SIG-M5 treated with dmso at 0.1 percent for 504 hours (cell line): ENCODE data around the gene GIT1.

Experiments used
- DNase-seq: peaks from one replicate; lab custom pipeline; 2025; ENCODE audit not compliant: unreplicated experiment; lab: John Stamatoyannopoulos, UW

Gene GIT1

GRCh38 chr17:29589524-29590410 is at the start of gene GIT1:
GIT1 (minus strand) TSS chr17:29589648; CDS start chr17:29589378, 270 bp downstream.
- peak; percentile 86 for DNase-seq

- DNase-seq, result no peak
These were observed 44.4 kb upstream of the GIT1 start for GRCh38 chr17:29633886-29634285.

- no peak for DNase-seq
These were observed 41.3 kb upstream of the GIT1 start for GRCh38 chr17:29630630-29631193.

GRCh38 chr17:29629839-29630238 is 40.4 kb upstream of the GIT1 start:
- DNase-seq, result no peak

- no peak for DNase-seq
These were observed 39.2 kb upstream of the GIT1 start for GRCh38 chr17:29628644-29629043.

GRCh38 chr17:29627951-29628350 is 38.5 kb upstream of the GIT1 start:
- no peak for DNase-seq

- peak; percentile 19 for DNase-seq
These were observed 35.7 kb upstream of the GIT1 start for GRCh38 chr17:29625037-29625750.

- no peak for DNase-seq
These were observed 35.1 kb upstream of the GIT1 start for GRCh38 chr17:29624586-29624985.

GRCh38 chr17:29623283-29623647 is 33.8 kb upstream of the GIT1 start:
- no peak for DNase-seq

- DNase-seq, result peak; percentile 26
These were observed 33.2 kb upstream of the GIT1 start, which contains the start of gene CORO6 for GRCh38 chr17:29622337-29623282. CORO6 (minus strand) TSS chr17:29622912; CDS start chr17:29621421, 1,491 bp downstream.

- DNase-seq, result no peak
These were observed 32.3 kb upstream of the GIT1 start for GRCh38 chr17:29621751-29622194.

- DNase-seq, result no peak
These were observed 31.5 kb upstream of the GIT1 start for GRCh38 chr17:29620779-29621500.

GRCh38 chr17:29620271-29620670 is 30.8 kb upstream of the GIT1 start:
- DNase-seq, result no peak

- peak; percentile 52 for DNase-seq
These were observed 29.8 kb upstream of the GIT1 start for GRCh38 chr17:29619251-29619650.

GRCh38 chr17:29618272-29619065 is 29.0 kb upstream of the GIT1 start:
- DNase-seq, result no peak

- DNase-seq, result peak; percentile 80
These were observed 28.2 kb upstream of the GIT1 start for GRCh38 chr17:29617481-29618271.

GRCh38 chr17:29617125-29617480 is 27.7 kb upstream of the GIT1 start:
- peak; percentile 94 for DNase-seq

GRCh38 chr17:29616300-29617048 is 27.0 kb upstream of the GIT1 start:
- DNase-seq, result no peak
